GM12872 (cell line): ENCODE results near the gene SCEL.

Experiments used
- TF ChIP-seq, protein P1 (sequence below): IDR thresholded peaks from 3 replicates; pipeline ENCODE4 v1.5.1; 2011; ENCODE audit warnings: low read depth, mild to moderate bottlenecking, low read length, moderate library complexity; ENCODE audit not compliant: insufficient read depth

The SCEL gene

DNA sequence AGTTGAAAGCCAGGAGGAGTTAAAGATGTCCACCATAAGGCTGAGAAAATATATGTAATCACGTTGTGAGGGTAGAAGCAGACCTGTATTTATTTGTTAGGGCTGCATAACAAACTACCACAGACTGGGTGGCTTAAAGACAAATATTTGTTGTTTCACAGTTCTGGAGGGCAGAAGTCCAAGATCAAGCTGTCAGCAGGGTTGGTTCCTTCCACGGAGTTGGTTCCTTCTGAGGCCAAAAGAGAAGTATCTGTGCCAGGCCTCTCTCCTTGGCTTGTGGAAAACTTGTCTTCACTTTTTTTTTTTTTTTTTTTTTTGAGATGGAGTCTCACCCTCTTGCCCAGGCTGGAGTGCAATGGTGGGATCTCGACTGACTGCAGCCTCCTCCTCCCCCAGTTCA is 88.3 kb downstream of the SCEL start:
- TF ChIP-seq, protein P1, sequence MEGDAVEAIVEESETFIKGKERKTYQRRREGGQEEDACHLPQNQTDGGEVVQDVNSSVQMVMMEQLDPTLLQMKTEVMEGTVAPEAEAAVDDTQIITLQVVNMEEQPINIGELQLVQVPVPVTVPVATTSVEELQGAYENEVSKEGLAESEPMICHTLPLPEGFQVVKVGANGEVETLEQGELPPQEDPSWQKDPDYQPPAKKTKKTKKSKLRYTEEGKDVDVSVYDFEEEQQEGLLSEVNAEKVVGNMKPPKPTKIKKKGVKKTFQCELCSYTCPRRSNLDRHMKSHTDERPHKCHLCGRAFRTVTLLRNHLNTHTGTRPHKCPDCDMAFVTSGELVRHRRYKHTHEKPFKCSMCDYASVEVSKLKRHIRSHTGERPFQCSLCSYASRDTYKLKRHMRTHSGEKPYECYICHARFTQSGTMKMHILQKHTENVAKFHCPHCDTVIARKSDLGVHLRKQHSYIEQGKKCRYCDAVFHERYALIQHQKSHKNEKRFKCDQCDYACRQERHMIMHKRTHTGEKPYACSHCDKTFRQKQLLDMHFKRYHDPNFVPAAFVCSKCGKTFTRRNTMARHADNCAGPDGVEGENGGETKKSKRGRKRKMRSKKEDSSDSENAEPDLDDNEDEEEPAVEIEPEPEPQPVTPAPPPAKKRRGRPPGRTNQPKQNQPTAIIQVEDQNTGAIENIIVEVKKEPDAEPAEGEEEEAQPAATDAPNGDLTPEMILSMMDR, result no peak

DNA sequence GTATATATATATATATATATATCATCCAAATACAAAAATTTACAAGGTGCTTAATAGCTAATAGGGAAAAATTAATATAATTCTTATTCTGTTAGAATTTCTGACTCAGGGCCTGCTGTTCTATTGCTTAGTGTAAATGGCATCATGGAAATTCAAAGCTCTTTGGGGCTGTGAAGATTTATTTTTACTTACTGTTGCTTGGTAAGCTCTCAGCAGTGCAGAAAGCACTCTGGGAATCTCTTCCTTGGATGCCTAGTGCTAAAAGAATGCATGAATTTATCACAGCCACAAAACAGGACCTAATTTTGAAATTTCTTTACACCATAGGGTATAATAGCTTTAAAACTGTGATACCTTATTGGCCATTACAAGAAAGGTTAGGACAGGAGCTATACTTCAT is 92.7 kb downstream of the SCEL start:
- TF ChIP-seq, protein P1, result no peak

DNA sequence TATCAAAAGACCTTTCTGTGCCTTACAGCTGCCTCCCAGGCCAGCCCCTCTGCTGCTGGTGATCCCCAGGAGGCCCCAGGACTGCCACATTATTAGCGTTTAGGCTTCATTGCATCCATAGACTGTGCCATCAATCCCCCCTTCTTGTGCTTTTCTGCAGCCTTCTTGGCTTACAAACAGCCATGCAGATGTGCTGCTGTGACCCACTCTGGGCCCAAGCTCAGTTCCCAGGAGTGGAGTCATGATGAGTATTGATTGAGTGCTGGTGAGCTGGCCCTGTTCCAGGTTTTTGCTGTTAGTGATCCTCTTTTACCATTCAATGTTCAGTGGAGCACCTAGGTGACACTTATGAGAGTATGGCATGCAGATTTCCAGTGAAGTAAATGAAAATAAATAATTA is 102.1 kb downstream of the SCEL start:
- TF ChIP-seq, protein P1, result no peak

DNA sequence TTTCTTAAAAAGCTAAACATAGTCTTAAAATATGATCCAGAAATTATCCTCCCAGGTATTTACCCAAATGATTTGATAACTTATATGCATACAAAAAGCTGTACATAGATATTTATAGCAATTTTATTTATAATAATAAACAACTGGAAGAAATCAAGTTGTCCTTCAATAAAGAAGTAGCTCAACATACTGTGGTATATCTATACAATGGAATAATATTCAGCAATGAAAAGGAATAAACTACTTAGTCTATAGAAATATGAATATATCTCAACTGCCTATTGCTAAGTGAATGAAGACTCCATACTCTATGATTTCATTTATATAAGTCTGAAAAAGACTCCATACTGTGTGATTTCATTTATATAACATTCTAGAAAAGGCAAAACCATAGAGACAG is 114.9 kb downstream of the SCEL start:
- TF ChIP-seq, protein P1, result no peak

DNA sequence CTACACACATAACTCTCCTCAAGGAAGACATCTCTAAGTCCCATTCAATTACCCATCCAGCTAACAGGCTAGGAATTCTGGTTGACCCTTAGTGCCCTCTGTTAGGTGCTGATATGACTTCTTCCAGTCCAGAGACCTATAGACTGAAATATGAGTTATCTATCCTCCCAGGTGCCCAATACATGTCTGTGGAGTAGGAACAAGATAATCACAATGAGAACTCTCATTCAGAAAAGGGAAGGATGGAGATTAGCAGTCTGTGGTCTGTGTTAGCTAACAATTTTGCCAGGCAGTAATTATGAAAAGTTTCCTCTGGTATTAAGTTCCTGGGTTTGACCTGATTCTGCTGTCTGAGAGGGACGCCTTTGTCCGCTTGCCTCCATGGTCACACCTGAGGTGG is 117.8 kb downstream of the SCEL start:
- TF ChIP-seq, protein P1, result no peak

DNA sequence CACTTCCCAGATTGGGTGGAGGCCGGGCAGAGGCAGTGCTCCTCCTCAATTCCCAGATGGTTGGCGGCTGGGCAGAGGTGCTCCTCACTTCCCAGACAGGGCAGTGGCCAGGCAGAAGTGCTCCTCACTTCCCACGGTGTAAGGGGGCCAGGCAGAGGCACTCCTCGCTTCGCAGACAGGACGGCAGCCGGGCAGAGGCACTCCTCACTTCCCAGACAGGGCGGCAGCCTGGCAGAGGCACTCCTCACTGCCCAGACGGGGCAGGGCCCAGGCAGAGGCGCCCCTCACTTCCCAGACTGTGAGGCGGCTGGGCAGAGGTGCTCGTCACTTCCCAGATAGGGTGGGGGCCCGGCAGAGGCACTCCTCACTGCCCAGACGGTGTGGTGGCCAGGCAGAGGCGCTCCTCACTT is 125.3 kb downstream of the SCEL start:
- TF ChIP-seq, protein P1, result no peak

DNA sequence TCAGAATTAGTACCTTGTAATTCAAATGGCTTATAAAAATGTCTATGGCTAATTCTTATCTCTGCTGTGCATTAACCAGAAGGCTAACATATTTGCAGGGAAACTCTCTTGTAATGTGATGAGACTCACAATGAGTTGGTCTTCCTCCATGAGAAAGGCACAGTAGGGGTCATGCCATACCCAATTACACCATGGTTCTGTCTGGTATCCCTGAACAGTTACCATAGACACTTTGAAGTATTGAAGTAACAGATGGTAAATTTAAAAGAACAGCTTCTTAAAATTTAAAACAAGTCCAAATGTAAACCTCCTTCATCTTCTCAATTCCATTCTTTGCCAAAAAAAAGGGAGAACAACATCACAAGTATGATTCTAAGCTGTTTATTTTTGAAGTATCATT is 139.3 kb downstream of the SCEL start:
- TF ChIP-seq, protein P1, result no peak

DNA sequence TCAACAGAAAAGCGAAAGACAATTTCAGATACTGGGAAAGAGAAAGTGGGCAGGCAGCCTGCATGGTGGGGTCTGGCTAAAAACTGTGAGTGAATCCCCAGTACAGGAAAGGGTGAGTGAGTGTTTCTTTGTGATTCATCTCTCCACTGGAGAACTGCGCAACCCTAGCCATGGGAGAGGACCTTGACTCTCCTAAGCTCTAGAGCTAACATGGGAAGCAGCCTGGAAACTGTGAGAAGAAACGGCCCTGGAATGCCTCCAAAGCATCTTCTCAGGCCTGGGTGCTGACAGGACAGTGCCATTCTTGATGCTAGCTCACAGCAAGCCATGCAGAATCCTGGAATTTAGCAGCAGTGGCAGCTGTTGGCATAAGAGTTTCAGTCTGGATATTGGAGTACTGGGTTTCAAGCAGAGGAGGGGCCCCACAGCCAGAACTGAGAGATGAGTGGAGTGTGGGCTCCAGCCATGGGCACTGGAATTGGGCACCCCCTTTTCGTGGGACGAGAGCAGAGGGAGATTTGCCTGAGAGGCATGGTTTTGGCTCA is 143.3 kb downstream of the SCEL start:
- TF ChIP-seq, protein P1, result no peak
